Hepatocyte (in vitro differentiated cells): ENCODE data around the gene PLCD1. TPM values are rescaled to one million over a fixed set of nuclear protein-coding genes. Genes with fewer than 3 reads are reported as not detected.
"Not testable (repeated sequence)": the region's sequence is repeated elsewhere in the genome, so short reads cannot be mapped to it uniquely, and the experiment has no call there.

Source experiments
- DNase-seq: peaks from one replicate; pipeline ENCODE4 v3.0.0-alpha.2; 2016; ENCODE audit warnings: low spot score
- H2AFZ ChIP-seq: fragments of 200-600 bp; sonication (generic); 2 replicates; pipeline ENCODE4 v1.6.0; 2016; ENCODE audit warnings: antibody characterized with exemption, mild to moderate bottlenecking
- H3K27ac ChIP-seq: fragments of 200-600 bp; sonication (generic); 2 replicates; pipeline ENCODE4 v1.5.1; 2016; ENCODE audit warnings: mild to moderate bottlenecking
- H3K27me3 ChIP-seq: fragments of 200-600 bp; sonication (generic); 2 replicates; pipeline ENCODE4 v1.6.1; 2016
- H3K36me3 ChIP-seq: fragments of 200-600 bp; sonication (generic); replicated peaks from 2 replicates; pipeline ENCODE4 v1.5.1; 2016; ENCODE audit warnings: low read depth; ENCODE audit not compliant: insufficient read depth
- H3K4me1 ChIP-seq: fragments of 200-600 bp; sonication (generic); 2 replicates; pipeline ENCODE4 v1.5.1; 2016; ENCODE audit warnings: mild to moderate bottlenecking, moderate library complexity; ENCODE audit not compliant: insufficient read depth
- H3K4me2 ChIP-seq: fragments of 200-600 bp; sonication (generic); 2 replicates; pipeline ENCODE4 v1.6.0; 2016
- H3K4me3 ChIP-seq: fragments of 200-600 bp; sonication (generic); 2 replicates; pipeline ENCODE4 v1.5.1; 2016; ENCODE audit warnings: mild to moderate bottlenecking
- H3K79me2 ChIP-seq: fragments of 200-600 bp; sonication (generic); 2 replicates; pipeline ENCODE4 v1.6.0; 2017; ENCODE audit warnings: mild to moderate bottlenecking
- H3K9me2 ChIP-seq: fragments of 200-600 bp; sonication (generic); replicated peaks from 2 replicates; pipeline ENCODE4 v1.6.0; 2017; ENCODE audit warnings: mild to moderate bottlenecking; ENCODE audit not compliant: insufficient read depth
- H3K9me3 ChIP-seq: fragments of 200-600 bp; sonication (generic); 2 replicates; pipeline ENCODE4 v1.5.1; 2016; ENCODE audit warnings: low read depth, mild to moderate bottlenecking
- H4K20me1 ChIP-seq: fragments of 200-600 bp; sonication (generic); 2 replicates; pipeline ENCODE4 v1.6.0; 2016; ENCODE audit warnings: mild to moderate bottlenecking; ENCODE audit not compliant: insufficient read depth, poor library complexity, severe bottlenecking
- CTCF ChIP-seq: fragments of 200-600 bp; sonication (generic); IDR thresholded peaks from 2 replicates; pipeline ENCODE4 v1.5.1; 2016; ENCODE audit warnings: antibody characterized with exemption, mild to moderate bottlenecking; ENCODE audit not compliant: poor library complexity
- EZH2 ChIP-seq: fragments of 200-600 bp; sonication (generic); IDR thresholded peaks from 2 replicates; pipeline ENCODE4 v1.6.1; 2016; ENCODE audit warnings: antibody characterized with exemption, mild to moderate bottlenecking, borderline replicate concordance
- EZH2phosphoT487 ChIP-seq: fragments of 200-600 bp; sonication (generic); IDR thresholded peaks from one replicate; pipeline ENCODE4 v1.6.1; 2018; ENCODE audit warnings: antibody characterized with exemption, mild to moderate bottlenecking, low read depth, moderate library complexity; ENCODE audit not compliant: unreplicated experiment, severe bottlenecking
- WGBS: methylation state at CpG from one replicate; pipeline ENCODE4 v1.1.6; 2016; ENCODE audit warnings: low lambda C conversion rate; ENCODE audit errors: missing lambda C conversion rate; 5-methylcytosine and 5-hydroxymethylcytosine counted together
- polyA plus RNA-seq: library from polyadenylated mRNA; unstranded; fragments of >200 nt; fragmentation: Nextera tagmentation; extraction: Ambion mirVana; gene quantifications from 2 replicates; pipeline ENCODE4 v1.2.1, GENCODE V29; 2016
- total RNA-seq: library from RNA; depleted of rRNA; stranded (reverse); fragments of >200 nt; gene quantifications from 2 replicates; pipeline ENCODE4 v1.2.3, GENCODE V29; 2014

PLCD1 gene
- total and polyA plus RNA-seq, 2 experiments from 2014 or later, result 21.7 to 22.6 TPM

- Histone ChIP-seq H4K20me1 (no peaks in the 10 kb centered on the region), H2AFZ (no peak overlapping the region), H3K9me2 (no peaks in the 10 kb centered on the region), H3K4me3 (no peak overlapping the region), H3K4me1 (peaks cover 69% of the 10 kb centered on the region), H3K27ac (peak overlapping the region; percentile 99), H3K27me3 (no peaks in the 10 kb centered on the region), H3K36me3 (no peaks in the 10 kb centered on the region), H3K4me2 (peak overlapping the region; percentile 67), H3K9me3 (no peaks in the 10 kb centered on the region), H3K79me2 (peaks cover 9% of the 10 kb centered on the region)
- TF ChIP-seq CTCF (no peak), EZH2 (no peak), EZH2phosphoT487 (no peak)
- WGBS, result 93% methylated on average over 7 of the region's 7 CpGs
- peak; percentile 3 for DNase-seq
Measured at GRCh38 chr3:37989821-37990480, 39.5 kb downstream of the PLCD1 start.

GRCh38 chr3:37988931-37989525 is 40.4 kb downstream of the PLCD1 start:
- 90% methylated on average over 15 of the region's 15 CpGs for WGBS
- TF ChIP-seq EZH2 (no peak), CTCF (no peak), EZH2phosphoT487 (no peak)
- DNase-seq, result no peak
- Histone ChIP-seq H3K79me2 (peaks cover 7% of the 10 kb centered on the region), H3K4me2 (peak overlapping the region; percentile 67), H3K36me3 (no peaks in the 10 kb centered on the region), H3K4me1 (peaks cover 66% of the 10 kb centered on the region), H3K9me2 (no peaks in the 10 kb centered on the region), H3K27me3 (no peaks in the 10 kb centered on the region), H3K4me3 (no peak overlapping the region), H4K20me1 (no peaks in the 10 kb centered on the region), H2AFZ (no peak overlapping the region), H3K9me3 (no peaks in the 10 kb centered on the region), H3K27ac (peak overlapping the region; percentile 99)

GRCh38 chr3:37988376-37988775 is 41.1 kb downstream of the PLCD1 start:
- Histone ChIP-seq H3K4me1 (peaks cover 62% of the 10 kb centered on the region), H3K4me2 (peak overlapping the region; percentile 67), H3K27ac (peak overlapping the region; percentile 99)
- H3K9me3 ChIP-seq, H3K9me2 ChIP-seq, H3K27me3 ChIP-seq, DNase-seq, H3K79me2 ChIP-seq, H3K4me3 ChIP-seq, H4K20me1 ChIP-seq, H2AFZ ChIP-seq, H3K36me3 ChIP-seq: not testable (repeated sequence)
- WGBS, result 85% methylated on average over 10 of the region's 10 CpGs

GRCh38 chr3:37987751-37988179 is 41.7 kb downstream of the PLCD1 start:
- H3K9me3 ChIP-seq, result no peaks in the 10 kb centered on the region
- H2AFZ ChIP-seq, result no peak overlapping the region
- H3K27ac ChIP-seq, result peak overlapping the region; percentile 99
- H3K9me2 ChIP-seq, result no peaks in the 10 kb centered on the region
- H3K79me2 ChIP-seq, result peaks cover 7% of the 10 kb centered on the region
- no peaks in the 10 kb centered on the region for H3K27me3 ChIP-seq
- WGBS, result 82% methylated on average over 7 of the region's 7 CpGs
- peak overlapping the region; percentile 67 for H3K4me2 ChIP-seq
- peak; percentile 65 for DNase-seq
- TF ChIP-seq CTCF (no peak), EZH2phosphoT487 (no peak), EZH2 (no peak)
- no peak overlapping the region for H3K4me3 ChIP-seq
- H3K36me3 ChIP-seq, result no peaks in the 10 kb centered on the region
- H3K4me1 ChIP-seq, result peaks cover 56% of the 10 kb centered on the region
- no peaks in the 10 kb centered on the region for H4K20me1 ChIP-seq
